Astrocyte of the cerebellum (primary cell): Measurements from ENCODE around the gene PKDCC.
"Not testable (repeated sequence)": the region's sequence is repeated elsewhere in the genome, so short reads cannot be mapped to it uniquely, and the experiment has no call there.

ENCODE experiments used
- DNase-seq: peaks from one replicate; pipeline ENCODE4 v3.0.0-alpha.2; 2011; ENCODE audit warnings: low read depth
- H3K4me3 ChIP-seq: 2 replicates; pipeline ENCODE4 v1.5.1; 2011; ENCODE audit warnings: mild to moderate bottlenecking, low read depth, low read length, moderate library complexity
- CTCF ChIP-seq: IDR thresholded peaks from 2 replicates; pipeline ENCODE4 v1.5.1; 2012; ENCODE audit warnings: low read length, low read depth, moderate library complexity, mild to moderate bottlenecking; ENCODE audit errors: missing control alignments
- in situ Hi-C: cut with HindIII; loops from 2 replicates; pipeline ENCODE4 v1.10.0; 2017; ENCODE audit warnings: low sequenced_read_pairs

The PKDCC gene

GRCh38 chr2:42029639-42030199, 18.1 kb upstream of the PKDCC start:
- no peak overlapping the region for H3K4me3 ChIP-seq
- in situ Hi-C loops: no loop called here
- no peak for TF ChIP-seq CTCF
- DNase-seq: no peak

- H3K4me3 ChIP-seq: no peak overlapping the region
- no peak for TF ChIP-seq CTCF
- no peak for DNase-seq
- in situ Hi-C loops: no loop called here
Measured at GRCh38 chr2:42030200-42030759, 17.5 kb upstream of the PKDCC start.

GRCh38 chr2:42030829-42031228, 17.0 kb upstream of the PKDCC start:
- DNase-seq: no peak
- in situ Hi-C loops: no loop called here

GRCh38 chr2:42031281-42032223, 16.3 kb upstream of the PKDCC start:
- H3K4me3 ChIP-seq: no peak overlapping the region
- TF ChIP-seq CTCF: no peak
- in situ Hi-C loops: no loop called here
- DNase-seq: no peak

More at GRCh38 chr2:42030829-42031228, 17.0 kb upstream of the PKDCC start:
- TF ChIP-seq CTCF: no peak
- H3K4me3 ChIP-seq: no peak overlapping the region

- TF ChIP-seq CTCF: no peak
- H3K4me3 ChIP-seq: no peak overlapping the region
- in situ Hi-C loops: no loop called here
- no peak for DNase-seq
Measured at GRCh38 chr2:42032224-42032620, 15.6 kb upstream of the PKDCC start.

GRCh38 chr2:42032745-42033144, 15.1 kb upstream of the PKDCC start:
- H3K4me3 ChIP-seq: no peak overlapping the region
- in situ Hi-C loops: no loop called here
- no peak for DNase-seq
- TF ChIP-seq CTCF: no peak

GRCh38 chr2:42034096-42034495, 13.7 kb upstream of the PKDCC start:
- DNase-seq, H3K4me3 ChIP-seq, in situ Hi-C loops: not testable (repeated sequence)
